ENCODE results near the gene PNKD. TPM values are rescaled to one million over a fixed set of nuclear protein-coding genes. Genes with fewer than 3 reads are reported as not detected.

Gene PNKD
- total and polyA plus RNA-seq, 8 donors: 35.1 to 121 (median 111) TPM

GRCh38 chr2:218260166-218260565 lies 10.2 kb upstream of the PNKD start:
- peaks cover 67 to 86% (median 78%) of the 10 kb centered on the region in 4 donors for H3K4me1 ChIP-seq
- H3K4me3 ChIP-seq: no peak overlapping the region
- intact Hi-C loops (cut with DNase I; ENCODE audit: low total_unique reads): loop anchor here (10.0 kb wide), 1 partner anchor 75 kb away; no protein-coding TSS in a partner anchor
- H3K36me3 ChIP-seq: peaks cover 17 to 47% (median 45%) of the 10 kb centered on the region in 4 donors
- H3K27me3 ChIP-seq: no peaks in the 10 kb centered on the region
- peak overlapping the region; percentile 62 to 89 (median 86) for H3K27ac ChIP-seq
- no peak for DNase-seq
- no peaks in the 10 kb centered on the region for H3K9me3 ChIP-seq
- WGBS, 5 donors: 81 to 90% (median 83%) methylated on average over 5 of the region's 5 CpGs
- TF ChIP-seq POLR2AphosphoS5 (IDR thresholded peaks at IDR 0.05): no peak
- TF ChIP-seq, protein P1, sequence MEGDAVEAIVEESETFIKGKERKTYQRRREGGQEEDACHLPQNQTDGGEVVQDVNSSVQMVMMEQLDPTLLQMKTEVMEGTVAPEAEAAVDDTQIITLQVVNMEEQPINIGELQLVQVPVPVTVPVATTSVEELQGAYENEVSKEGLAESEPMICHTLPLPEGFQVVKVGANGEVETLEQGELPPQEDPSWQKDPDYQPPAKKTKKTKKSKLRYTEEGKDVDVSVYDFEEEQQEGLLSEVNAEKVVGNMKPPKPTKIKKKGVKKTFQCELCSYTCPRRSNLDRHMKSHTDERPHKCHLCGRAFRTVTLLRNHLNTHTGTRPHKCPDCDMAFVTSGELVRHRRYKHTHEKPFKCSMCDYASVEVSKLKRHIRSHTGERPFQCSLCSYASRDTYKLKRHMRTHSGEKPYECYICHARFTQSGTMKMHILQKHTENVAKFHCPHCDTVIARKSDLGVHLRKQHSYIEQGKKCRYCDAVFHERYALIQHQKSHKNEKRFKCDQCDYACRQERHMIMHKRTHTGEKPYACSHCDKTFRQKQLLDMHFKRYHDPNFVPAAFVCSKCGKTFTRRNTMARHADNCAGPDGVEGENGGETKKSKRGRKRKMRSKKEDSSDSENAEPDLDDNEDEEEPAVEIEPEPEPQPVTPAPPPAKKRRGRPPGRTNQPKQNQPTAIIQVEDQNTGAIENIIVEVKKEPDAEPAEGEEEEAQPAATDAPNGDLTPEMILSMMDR (IDR thresholded peaks at IDR 0.05): no peak
- no peak for TF ChIP-seq POLR2A (IDR thresholded peaks at IDR 0.05)

- no peaks in the 10 kb centered on the region for H3K9me3 ChIP-seq
- intact Hi-C loops (cut with DNase I; ENCODE audit: low total_unique reads): loop anchor here (10.0 kb wide), 1 partner anchor 76 kb away; no protein-coding TSS in a partner anchor
- WGBS, 5 donors: 40 to 52% (median 45%) methylated on average over 8 to 10 of the region's 10 CpGs
- no peaks in the 10 kb centered on the region for H3K27me3 ChIP-seq
- peaks cover 16 to 47% (median 45%) of the 10 kb centered on the region in 4 donors for H3K36me3 ChIP-seq
- TF ChIP-seq POLR2AphosphoS5 (IDR thresholded peaks at IDR 0.05): peak in 2 of 3 donors; percentile 41 to 59
- TF ChIP-seq EP300 (IDR thresholded peaks at IDR 0.05): no peak
- peak within 1 kb of the TSS in 1 of 4 donors; percentile 24 for H3K4me3 ChIP-seq
- H3K4me1 ChIP-seq: peaks cover 75 to 93% (median 85%) of the 10 kb centered on the region in 4 donors
- peak; percentile 72 to 79 for DNase-seq
- H3K27ac ChIP-seq: peak within 1 kb of the TSS; percentile 62 to 89 (median 86)
Observed at GRCh38 chr2:218260742-218261422, 9.4 kb upstream of the PNKD start, which contains the start of gene GPBAR1. GPBAR1 (plus strand) TSS chr2:218261015; CDS start chr2:218262725, 1,710 bp downstream.

GRCh38 chr2:218261423-218262236 lies 8.7 kb upstream of the PNKD start:
- no peaks in the 10 kb centered on the region for H3K9me3 ChIP-seq
- WGBS, 5 donors: 42 to 67% (median 54%) methylated on average over 8 of the region's 8 CpGs
- H3K27me3 ChIP-seq: no peaks in the 10 kb centered on the region
- intact Hi-C loops (cut with DNase I; ENCODE audit: low total_unique reads): loop anchor here (10.0 kb wide), 1 partner anchor 77 kb away; no protein-coding TSS in a partner anchor
- peaks cover 76 to 99% (median 92%) of the 10 kb centered on the region in 4 donors for H3K4me1 ChIP-seq
- peaks cover 19 to 47% (median 45%) of the 10 kb centered on the region in 4 donors for H3K36me3 ChIP-seq
- H3K27ac ChIP-seq: peak overlapping the region; percentile 60 to 89 (median 86)
- peak overlapping the region in 1 of 4 donors; percentile 28 for H3K4me3 ChIP-seq
- DNase-seq: peak in 1 of 2 donors; percentile 67
- no peak for TF ChIP-seq POLR2A (IDR thresholded peaks at IDR 0.05)

GRCh38 chr2:218262237-218262600 lies 8.1 kb upstream of the PNKD start:
- Histone ChIP-seq H3K4me1 (peaks cover 76 to 99% (median 96%) of the 10 kb centered on the region in 4 donors), H3K27ac (peak overlapping the region; percentile 60 to 89 (median 86)), H3K9me3 (no peaks in the 10 kb centered on the region), H3K4me3 (peak overlapping the region in 1 of 4 donors; percentile 28), H3K36me3 (peaks cover 24 to 48% (median 47%) of the 10 kb centered on the region in 4 donors), H3K27me3 (no peaks in the 10 kb centered on the region)
- WGBS, 5 donors: 37 to 55% (median 48%) methylated on average over 6 of the region's 6 CpGs
- intact Hi-C loops (cut with DNase I; ENCODE audit: low total_unique reads): loop anchor here (10.0 kb wide), 1 partner anchor 77 kb away; no protein-coding TSS in a partner anchor
- DNase-seq: no peak
- TF ChIP-seq POLR2AphosphoS5 (IDR thresholded peaks at IDR 0.05): no peak
- no peak for TF ChIP-seq EP300 (IDR thresholded peaks at IDR 0.05)
- TF ChIP-seq POLR2A (IDR thresholded peaks at IDR 0.05): no peak
- TF ChIP-seq, protein P1 (IDR thresholded peaks at IDR 0.05): no peak

Measured in stomach (tissue), 9 donors.